ENCODE data around the gene PPIG.
"Not testable (repeated sequence)": the region's sequence is repeated elsewhere in the genome, so short reads cannot be mapped to it uniquely, and the experiment has no call there.

DNA sequence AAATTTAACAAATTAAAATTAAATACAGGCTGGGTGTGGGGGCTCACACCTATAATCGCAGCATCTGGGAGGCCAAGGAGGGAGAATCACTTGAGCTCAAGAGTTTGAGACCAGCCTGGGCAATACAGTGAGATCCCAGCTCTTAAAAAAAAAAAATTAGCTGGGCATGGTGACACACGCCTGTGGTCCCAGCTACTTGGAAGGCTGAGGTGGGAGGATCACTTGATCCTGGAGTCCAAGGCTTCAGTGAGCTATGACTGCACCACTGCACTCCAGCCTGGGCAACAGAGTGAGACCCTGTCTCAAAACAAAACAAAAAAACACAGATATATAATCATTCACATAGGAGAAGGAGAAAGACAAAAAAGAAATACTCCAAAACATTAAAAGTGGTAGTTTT lies 44.7 kb upstream of the PPIG start:
- not testable (repeated sequence) for TF ChIP-seq JUND (IDR thresholded peaks at IDR 0.05; ENCODE audit: borderline replicate concordance, low read depth, low read length); JUND (tag; IDR thresholded peaks at IDR 0.05; ENCODE audit: borderline replicate concordance, low read depth, low read length); KDM5B (IDR thresholded peaks at IDR 0.05; ENCODE audit: insufficient replicate concordance, low read depth, low read length)
